Liver (tissue), 3 donors: ENCODE measurements around the gene BRME1.

Experiments
- CTCF ChIP-seq: fragments of 150-350 bp; IDR thresholded peaks from 2 replicates; pipeline ENCODE4 v1.5.1; 2017; ENCODE audit warnings: improper control_type of control experiment, low read depth, low read length; ENCODE audit not compliant: missing input control
- GABPA ChIP-seq, 2 donors: IDR thresholded peaks in 1 of 2; conservative IDR thresholded peaks in 1 of 2; 2 replicates each; pipeline ENCODE4 v1.6.1; 2016; ENCODE audit warnings: antibody characterized with exemption in 2 of 2, mild to moderate bottlenecking in 1 of 2, moderate library complexity in 1 of 2
- JUND ChIP-seq, 2 donors: IDR thresholded peaks; 2 replicates each; pipeline ENCODE4 v1.6.1; 2016; ENCODE audit warnings: antibody characterized with exemption in 2 of 2
- RAD21 ChIP-seq, 2 donors: IDR thresholded peaks; 2 replicates each; pipeline ENCODE4 v1.6.1; 2016; ENCODE audit warnings: antibody characterized with exemption in 2 of 2, mild to moderate bottlenecking in 2 of 2
- SP1 ChIP-seq: IDR thresholded peaks from 2 replicates; pipeline ENCODE4 v1.6.1; 2018; ENCODE audit warnings: antibody characterized with exemption, mild to moderate bottlenecking
- TAF1 ChIP-seq: conservative IDR thresholded peaks from 2 replicates; pipeline ENCODE4 v1.6.1; 2016; ENCODE audit warnings: antibody characterized with exemption, mild to moderate bottlenecking
- TF ChIP-seq, protein P1 (sequence below): IDR thresholded peaks from 2 replicates; pipeline ENCODE4 v1.6.1; 2016; ENCODE audit warnings: antibody characterized with exemption
- TF ChIP-seq, protein P2 (sequence below): IDR thresholded peaks from 2 replicates; pipeline ENCODE4 v1.6.1; 2016; ENCODE audit warnings: antibody characterized with exemption, mild to moderate bottlenecking
- TF ChIP-seq, protein P3 (sequence below): IDR thresholded peaks from 2 replicates; pipeline ENCODE4 v1.6.1; 2016; ENCODE audit warnings: antibody characterized with exemption
- donor health status: healthy.
- donor health status: healthy.

DNA sequence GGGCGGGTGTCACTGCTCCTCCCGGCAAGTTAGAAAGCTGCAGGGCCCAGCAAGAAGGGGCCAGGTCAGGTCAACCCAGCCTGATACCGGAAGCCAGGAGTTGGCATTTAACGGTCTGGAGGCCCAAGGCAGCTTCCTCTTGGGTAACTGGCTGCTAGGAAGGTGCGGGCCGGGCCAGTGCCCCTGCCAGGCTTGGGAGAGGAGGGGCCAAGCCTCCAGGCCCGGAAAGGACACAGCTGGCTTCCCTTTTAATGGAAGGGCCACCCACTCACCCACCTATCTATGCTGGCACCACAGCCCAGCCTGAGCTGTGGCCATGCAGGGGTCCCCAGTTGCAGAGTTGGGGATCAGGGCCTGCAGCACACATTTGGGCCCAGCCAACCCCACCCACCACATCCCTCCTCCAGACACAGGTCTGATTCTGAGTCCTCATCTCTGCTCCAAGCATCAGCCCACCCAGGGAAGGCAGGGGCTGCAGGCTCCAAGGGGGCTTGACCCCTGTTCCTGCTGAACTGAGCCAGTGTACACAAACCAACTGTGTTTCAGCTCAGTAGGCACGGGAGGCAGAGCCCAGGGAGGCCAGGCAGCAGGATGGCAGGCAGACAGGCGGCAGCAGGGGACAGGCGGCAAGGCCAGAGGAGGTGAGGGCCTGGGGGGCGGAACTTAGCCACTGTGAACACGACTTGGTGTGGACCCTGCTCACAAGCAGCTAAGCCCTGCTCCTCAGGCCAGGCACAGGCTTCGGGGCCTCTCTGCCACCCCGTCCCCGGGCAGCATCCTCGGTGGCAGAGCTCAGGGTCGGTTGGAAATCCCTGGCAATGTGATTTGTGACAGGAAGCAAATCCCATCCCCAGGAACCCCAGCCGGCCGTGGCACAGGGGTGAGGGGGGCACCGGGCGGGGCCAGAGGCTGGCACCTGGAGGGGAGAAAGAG is 69.9 kb downstream of the BRME1 start:
- TF ChIP-seq CTCF (no peak), SP1 (no peak), JUND (IDR thresholded peaks at IDR 0.05) (no peak), GABPA (IDR thresholded peaks at IDR 0.05 in 1 of 2, conservative IDR thresholded peaks at IDR 0.05 in 1 of 2) (no peak), RAD21 (IDR thresholded peaks at IDR 0.05) (no peak), TAF1 (no peak)
- TF ChIP-seq, protein P1, sequence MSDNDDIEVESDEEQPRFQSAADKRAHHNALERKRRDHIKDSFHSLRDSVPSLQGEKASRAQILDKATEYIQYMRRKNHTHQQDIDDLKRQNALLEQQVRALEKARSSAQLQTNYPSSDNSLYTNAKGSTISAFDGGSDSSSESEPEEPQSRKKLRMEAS: no peak
- TF ChIP-seq, protein P2, sequence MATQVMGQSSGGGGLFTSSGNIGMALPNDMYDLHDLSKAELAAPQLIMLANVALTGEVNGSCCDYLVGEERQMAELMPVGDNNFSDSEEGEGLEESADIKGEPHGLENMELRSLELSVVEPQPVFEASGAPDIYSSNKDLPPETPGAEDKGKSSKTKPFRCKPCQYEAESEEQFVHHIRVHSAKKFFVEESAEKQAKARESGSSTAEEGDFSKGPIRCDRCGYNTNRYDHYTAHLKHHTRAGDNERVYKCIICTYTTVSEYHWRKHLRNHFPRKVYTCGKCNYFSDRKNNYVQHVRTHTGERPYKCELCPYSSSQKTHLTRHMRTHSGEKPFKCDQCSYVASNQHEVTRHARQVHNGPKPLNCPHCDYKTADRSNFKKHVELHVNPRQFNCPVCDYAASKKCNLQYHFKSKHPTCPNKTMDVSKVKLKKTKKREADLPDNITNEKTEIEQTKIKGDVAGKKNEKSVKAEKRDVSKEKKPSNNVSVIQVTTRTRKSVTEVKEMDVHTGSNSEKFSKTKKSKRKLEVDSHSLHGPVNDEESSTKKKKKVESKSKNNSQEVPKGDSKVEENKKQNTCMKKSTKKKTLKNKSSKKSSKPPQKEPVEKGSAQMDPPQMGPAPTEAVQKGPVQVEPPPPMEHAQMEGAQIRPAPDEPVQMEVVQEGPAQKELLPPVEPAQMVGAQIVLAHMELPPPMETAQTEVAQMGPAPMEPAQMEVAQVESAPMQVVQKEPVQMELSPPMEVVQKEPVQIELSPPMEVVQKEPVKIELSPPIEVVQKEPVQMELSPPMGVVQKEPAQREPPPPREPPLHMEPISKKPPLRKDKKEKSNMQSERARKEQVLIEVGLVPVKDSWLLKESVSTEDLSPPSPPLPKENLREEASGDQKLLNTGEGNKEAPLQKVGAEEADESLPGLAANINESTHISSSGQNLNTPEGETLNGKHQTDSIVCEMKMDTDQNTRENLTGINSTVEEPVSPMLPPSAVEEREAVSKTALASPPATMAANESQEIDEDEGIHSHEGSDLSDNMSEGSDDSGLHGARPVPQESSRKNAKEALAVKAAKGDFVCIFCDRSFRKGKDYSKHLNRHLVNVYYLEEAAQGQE: no peak
- TF ChIP-seq, protein P3, sequence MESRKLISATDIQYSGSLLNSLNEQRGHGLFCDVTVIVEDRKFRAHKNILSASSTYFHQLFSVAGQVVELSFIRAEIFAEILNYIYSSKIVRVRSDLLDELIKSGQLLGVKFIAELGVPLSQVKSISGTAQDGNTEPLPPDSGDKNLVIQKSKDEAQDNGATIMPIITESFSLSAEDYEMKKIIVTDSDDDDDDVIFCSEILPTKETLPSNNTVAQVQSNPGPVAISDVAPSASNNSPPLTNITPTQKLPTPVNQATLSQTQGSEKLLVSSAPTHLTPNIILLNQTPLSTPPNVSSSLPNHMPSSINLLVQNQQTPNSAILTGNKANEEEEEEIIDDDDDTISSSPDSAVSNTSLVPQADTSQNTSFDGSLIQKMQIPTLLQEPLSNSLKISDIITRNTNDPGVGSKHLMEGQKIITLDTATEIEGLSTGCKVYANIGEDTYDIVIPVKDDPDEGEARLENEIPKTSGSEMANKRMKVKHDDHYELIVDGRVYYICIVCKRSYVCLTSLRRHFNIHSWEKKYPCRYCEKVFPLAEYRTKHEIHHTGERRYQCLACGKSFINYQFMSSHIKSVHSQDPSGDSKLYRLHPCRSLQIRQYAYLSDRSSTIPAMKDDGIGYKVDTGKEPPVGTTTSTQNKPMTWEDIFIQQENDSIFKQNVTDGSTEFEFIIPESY: no peak
